ENCODE results near the gene NME7.

The NME7 gene

DNA sequence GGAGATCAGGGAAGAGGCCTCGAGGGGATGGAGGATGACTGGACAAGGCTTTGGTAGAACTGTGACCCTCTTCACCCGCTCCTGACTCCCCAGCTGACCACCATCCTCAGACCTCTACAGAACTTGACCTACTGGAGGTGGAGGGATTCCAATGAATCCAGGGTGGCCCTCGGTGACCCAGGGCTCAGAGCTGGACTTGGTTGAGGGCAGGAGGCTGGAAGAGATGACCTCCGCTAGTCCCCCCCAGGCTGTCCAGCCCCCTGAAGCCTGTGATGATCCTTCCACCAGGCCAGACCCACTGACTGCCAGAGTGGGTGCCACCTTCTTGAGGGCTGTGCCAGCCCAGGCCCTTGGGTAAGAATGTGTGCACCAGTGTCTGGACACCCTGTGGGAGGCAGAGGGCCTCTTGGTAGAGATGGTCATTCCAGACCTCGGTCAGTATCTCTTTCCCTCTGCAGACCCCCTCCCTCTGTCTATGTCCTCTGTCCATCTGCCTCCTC, 216.2 kb downstream of the NME7 start:
- TF ChIP-seq EZH2phosphoT487 (IDR thresholded peaks at IDR 0.05; ENCODE audit: low read depth): no peak
- TF ChIP-seq, protein P1, sequence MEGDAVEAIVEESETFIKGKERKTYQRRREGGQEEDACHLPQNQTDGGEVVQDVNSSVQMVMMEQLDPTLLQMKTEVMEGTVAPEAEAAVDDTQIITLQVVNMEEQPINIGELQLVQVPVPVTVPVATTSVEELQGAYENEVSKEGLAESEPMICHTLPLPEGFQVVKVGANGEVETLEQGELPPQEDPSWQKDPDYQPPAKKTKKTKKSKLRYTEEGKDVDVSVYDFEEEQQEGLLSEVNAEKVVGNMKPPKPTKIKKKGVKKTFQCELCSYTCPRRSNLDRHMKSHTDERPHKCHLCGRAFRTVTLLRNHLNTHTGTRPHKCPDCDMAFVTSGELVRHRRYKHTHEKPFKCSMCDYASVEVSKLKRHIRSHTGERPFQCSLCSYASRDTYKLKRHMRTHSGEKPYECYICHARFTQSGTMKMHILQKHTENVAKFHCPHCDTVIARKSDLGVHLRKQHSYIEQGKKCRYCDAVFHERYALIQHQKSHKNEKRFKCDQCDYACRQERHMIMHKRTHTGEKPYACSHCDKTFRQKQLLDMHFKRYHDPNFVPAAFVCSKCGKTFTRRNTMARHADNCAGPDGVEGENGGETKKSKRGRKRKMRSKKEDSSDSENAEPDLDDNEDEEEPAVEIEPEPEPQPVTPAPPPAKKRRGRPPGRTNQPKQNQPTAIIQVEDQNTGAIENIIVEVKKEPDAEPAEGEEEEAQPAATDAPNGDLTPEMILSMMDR (IDR thresholded peaks at IDR 0.05; ENCODE audit: low read depth, low read length): no peak
- Histone ChIP-seq H3K4me1 (ENCODE audit: low read length) (peaks cover 31% of the 10 kb centered on the region), H3K36me3 (replicated peaks; ENCODE audit: low read depth, low read length) (no peaks in the 10 kb centered on the region), H2AFZ (ENCODE audit: low read depth, low read length) (no peak overlapping the region), H4K20me1 (ENCODE audit: insufficient read depth, low read length) (no peaks in the 10 kb centered on the region), H3K27me3 (ENCODE audit: low read depth, low read length) (no peaks in the 10 kb centered on the region), H3K4me2 (ENCODE audit: low read length) (no peak overlapping the region), H3K4me3 (ENCODE audit: low read length) (no peak overlapping the region), H3K27ac (ENCODE audit: low read length) (no peak overlapping the region), H3K9ac (ENCODE audit: low read length) (no peak overlapping the region), H3K79me2 (ENCODE audit: low read length) (no peaks in the 10 kb centered on the region), H3K9me3 (ENCODE audit: insufficient read depth, low read length) (no peaks in the 10 kb centered on the region)

DNA sequence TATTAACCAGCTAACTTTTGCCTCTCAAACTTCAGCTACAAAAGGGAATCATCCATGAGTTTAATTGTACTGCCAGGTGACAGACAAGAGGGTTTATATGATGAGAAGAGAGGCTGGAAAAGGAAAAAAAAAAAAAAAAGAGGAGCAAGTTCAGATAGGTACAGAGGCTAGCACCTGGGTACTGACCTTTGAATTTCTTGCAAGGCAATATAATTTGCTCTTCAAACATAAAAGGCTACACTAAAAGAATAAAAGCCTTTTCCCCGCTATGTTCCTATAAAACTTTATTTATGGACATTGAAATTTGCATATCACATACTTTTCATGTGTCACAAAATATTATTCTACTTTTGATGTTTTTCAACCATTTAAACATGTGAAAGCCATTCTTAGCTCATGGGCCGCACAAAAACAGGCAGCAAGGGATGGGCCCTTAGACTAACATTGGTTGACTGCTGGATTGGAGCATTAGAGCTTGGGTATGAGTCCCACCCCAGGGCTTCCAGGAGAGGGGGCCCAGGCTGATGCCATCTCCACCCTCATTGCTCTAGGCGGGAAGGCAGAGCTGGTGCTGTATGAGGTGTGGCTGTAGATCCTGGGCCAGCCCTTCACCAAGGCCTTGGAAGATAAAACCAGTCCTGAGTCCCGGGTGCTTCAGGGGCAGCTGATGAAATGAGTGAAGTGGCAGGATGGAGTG, 216.8 kb downstream of the NME7 start:
- Histone ChIP-seq H3K4me1 (ENCODE audit: low read length) (peaks cover 31% of the 10 kb centered on the region), H3K4me2 (ENCODE audit: low read length) (no peak overlapping the region), H3K9me3 (ENCODE audit: insufficient read depth, low read length) (no peaks in the 10 kb centered on the region), H3K79me2 (ENCODE audit: low read length) (no peaks in the 10 kb centered on the region), H4K20me1 (ENCODE audit: insufficient read depth, low read length) (no peaks in the 10 kb centered on the region), H3K36me3 (replicated peaks; ENCODE audit: low read depth, low read length) (no peaks in the 10 kb centered on the region), H2AFZ (ENCODE audit: low read depth, low read length) (no peak overlapping the region), H3K9ac (ENCODE audit: low read length) (no peak overlapping the region), H3K4me3 (ENCODE audit: low read length) (no peak overlapping the region), H3K27me3 (ENCODE audit: low read depth, low read length) (no peaks in the 10 kb centered on the region), H3K27ac (ENCODE audit: low read length) (no peak overlapping the region)
- TF ChIP-seq, protein P1 (IDR thresholded peaks at IDR 0.05; ENCODE audit: low read depth, low read length): no peak

DNA sequence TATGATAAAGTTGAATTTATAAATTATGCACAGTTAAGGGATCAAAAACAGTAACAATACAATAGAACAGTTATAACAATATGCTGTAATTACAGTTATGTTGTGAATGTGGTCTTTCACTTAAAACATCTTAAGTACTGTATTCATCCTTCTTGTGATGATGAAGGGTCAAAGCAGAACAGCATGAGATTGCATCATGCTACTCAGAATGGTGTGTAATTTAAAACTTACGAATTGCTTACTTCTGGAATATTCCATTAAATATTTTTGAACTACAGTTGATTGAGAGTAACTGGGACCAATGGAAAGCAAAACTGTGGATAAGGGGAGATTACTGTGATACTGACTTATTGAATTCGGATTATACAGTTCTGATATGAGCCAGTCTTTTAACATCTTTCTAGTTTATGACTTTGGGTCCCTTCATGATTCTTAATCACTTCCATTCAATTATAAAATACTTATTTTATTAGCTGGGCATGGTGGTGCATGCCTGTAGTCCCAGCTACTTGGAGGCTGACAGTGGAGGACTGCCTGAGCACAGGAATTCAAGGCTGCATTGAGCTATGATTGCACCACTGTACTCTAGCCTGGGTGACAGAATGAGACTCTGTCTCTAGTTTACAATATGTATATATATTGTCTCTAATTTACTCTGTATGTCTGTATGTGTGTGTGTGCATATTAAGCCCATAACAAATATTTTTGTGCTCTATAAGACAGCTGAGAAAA, 217.9 kb downstream of the NME7 start:
- TF ChIP-seq EZH2phosphoT487 (IDR thresholded peaks at IDR 0.05; ENCODE audit: low read depth): no peak
- TF ChIP-seq, protein P1 (IDR thresholded peaks at IDR 0.05; ENCODE audit: low read depth, low read length): no peak
- Histone ChIP-seq H3K4me1 (ENCODE audit: low read length) (peaks cover 31% of the 10 kb centered on the region), H3K79me2 (ENCODE audit: low read length) (no peaks in the 10 kb centered on the region), H3K9me3 (ENCODE audit: insufficient read depth, low read length) (no peaks in the 10 kb centered on the region), H3K4me3 (ENCODE audit: low read length) (no peak overlapping the region), H3K27ac (ENCODE audit: low read length) (no peak overlapping the region), H3K36me3 (replicated peaks; ENCODE audit: low read depth, low read length) (no peaks in the 10 kb centered on the region), H2AFZ (ENCODE audit: low read depth, low read length) (no peak overlapping the region), H3K9ac (ENCODE audit: low read length) (no peak overlapping the region), H3K27me3 (ENCODE audit: low read depth, low read length) (no peaks in the 10 kb centered on the region), H3K4me2 (ENCODE audit: low read length) (no peak overlapping the region), H4K20me1 (ENCODE audit: insufficient read depth, low read length) (no peaks in the 10 kb centered on the region)

Data from OCI-LY3 (cell line).